Measurements from ENCODE around the gene FBXL7. TPM values are rescaled to one million over a fixed set of nuclear protein-coding genes. Genes with fewer than 3 reads are reported as not detected.

Gene FBXL7
- total RNA-seq, 1 donor from 2014 or later, result 21.3 TPM

GRCh38 chr5:15609076-15609725 lies 109.2 kb downstream of the FBXL7 start:
- no peaks in the 10 kb centered on the region for H3K36me3 Mint-ChIP-seq
- no peaks in the 10 kb centered on the region for H3K27me3 Mint-ChIP-seq
- H3K4me1 Mint-ChIP-seq (ENCODE audit: unreplicated experiment), result peaks cover 9% of the 10 kb centered on the region
- TF ChIP-seq, protein P1, sequence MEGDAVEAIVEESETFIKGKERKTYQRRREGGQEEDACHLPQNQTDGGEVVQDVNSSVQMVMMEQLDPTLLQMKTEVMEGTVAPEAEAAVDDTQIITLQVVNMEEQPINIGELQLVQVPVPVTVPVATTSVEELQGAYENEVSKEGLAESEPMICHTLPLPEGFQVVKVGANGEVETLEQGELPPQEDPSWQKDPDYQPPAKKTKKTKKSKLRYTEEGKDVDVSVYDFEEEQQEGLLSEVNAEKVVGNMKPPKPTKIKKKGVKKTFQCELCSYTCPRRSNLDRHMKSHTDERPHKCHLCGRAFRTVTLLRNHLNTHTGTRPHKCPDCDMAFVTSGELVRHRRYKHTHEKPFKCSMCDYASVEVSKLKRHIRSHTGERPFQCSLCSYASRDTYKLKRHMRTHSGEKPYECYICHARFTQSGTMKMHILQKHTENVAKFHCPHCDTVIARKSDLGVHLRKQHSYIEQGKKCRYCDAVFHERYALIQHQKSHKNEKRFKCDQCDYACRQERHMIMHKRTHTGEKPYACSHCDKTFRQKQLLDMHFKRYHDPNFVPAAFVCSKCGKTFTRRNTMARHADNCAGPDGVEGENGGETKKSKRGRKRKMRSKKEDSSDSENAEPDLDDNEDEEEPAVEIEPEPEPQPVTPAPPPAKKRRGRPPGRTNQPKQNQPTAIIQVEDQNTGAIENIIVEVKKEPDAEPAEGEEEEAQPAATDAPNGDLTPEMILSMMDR (conservative IDR thresholded peaks at IDR 0.05), result no peak
- DNase-seq (ENCODE audit: extremely low spot score, unreplicated experiment), result no peak
- H3K4me3 Mint-ChIP-seq, result no peak overlapping the region
- H3K27ac Mint-ChIP-seq, result no peak overlapping the region
- H3K9me3 Mint-ChIP-seq, result no peaks in the 10 kb centered on the region

DNA sequence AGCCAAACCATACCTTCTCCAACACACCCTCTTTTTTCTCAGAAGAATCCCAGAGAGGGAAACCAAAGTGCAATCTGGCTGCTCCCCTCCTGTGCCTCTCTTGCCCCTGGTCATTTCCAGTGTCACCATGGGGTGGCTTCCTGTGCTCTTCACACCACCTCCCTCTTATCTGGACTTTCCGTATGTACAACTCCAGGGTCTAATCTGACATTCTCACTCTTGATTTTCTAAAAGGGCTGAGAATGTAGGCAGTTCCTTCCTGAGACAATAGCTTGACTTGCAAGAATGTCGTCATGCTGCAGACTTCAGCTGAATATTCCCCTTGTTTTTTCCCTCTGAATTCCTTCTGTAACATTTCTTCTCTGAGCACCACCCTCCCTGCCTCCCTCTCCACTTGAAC lies 110.2 kb downstream of the FBXL7 start:
- Mint-ChIP-seq H3K4me1 (ENCODE audit: unreplicated experiment) (peaks cover 10% of the 10 kb centered on the region), H3K27me3 (no peaks in the 10 kb centered on the region), H3K36me3 (no peaks in the 10 kb centered on the region), H3K4me3 (no peak overlapping the region), H3K9me3 (no peaks in the 10 kb centered on the region), H3K27ac (no peak overlapping the region)
- TF ChIP-seq, protein P1 (conservative IDR thresholded peaks at IDR 0.05), result no peak
- DNase-seq (ENCODE audit: extremely low spot score, unreplicated experiment), result no peak

DNA sequence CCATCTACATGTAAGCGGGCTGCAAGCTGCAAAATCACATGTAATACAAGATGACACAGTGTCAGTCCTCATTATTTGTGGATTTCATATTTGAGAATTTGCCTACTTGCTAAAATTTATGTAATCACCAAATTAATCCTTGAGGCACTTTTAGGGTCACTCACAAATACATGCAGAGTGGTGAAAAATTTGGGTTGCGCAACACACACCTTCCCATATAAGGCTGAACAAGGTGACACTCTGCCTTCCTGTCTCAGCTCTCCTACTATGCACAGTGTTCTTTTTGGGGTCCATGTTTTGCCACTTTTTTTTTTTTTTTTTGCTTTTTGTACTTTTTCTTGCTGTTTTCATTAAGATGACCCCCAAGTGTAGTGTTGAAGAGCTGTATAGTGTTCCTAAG lies 111.0 kb downstream of the FBXL7 start:
- peaks cover 2% of the 10 kb centered on the region for H3K36me3 Mint-ChIP-seq
- no peaks in the 10 kb centered on the region for H3K9me3 Mint-ChIP-seq
- TF ChIP-seq, protein P1 (conservative IDR thresholded peaks at IDR 0.05), result no peak
- H3K27me3 Mint-ChIP-seq, result no peaks in the 10 kb centered on the region
- no peak overlapping the region for H3K4me3 Mint-ChIP-seq
- H3K4me1 Mint-ChIP-seq (ENCODE audit: unreplicated experiment), result peaks cover 18% of the 10 kb centered on the region
- H3K27ac Mint-ChIP-seq, result no peak overlapping the region
- no peak for DNase-seq (ENCODE audit: extremely low spot score, unreplicated experiment)

- TF ChIP-seq, protein P1 (conservative IDR thresholded peaks at IDR 0.05), result no peak
- Mint-ChIP-seq H3K36me3 (peaks cover 8% of the 10 kb centered on the region), H3K9me3 (no peaks in the 10 kb centered on the region), H3K4me1 (ENCODE audit: unreplicated experiment) (peaks cover 10% of the 10 kb centered on the region), H3K27ac (no peak overlapping the region), H3K27me3 (no peaks in the 10 kb centered on the region), H3K4me3 (no peak overlapping the region)
- no peak for DNase-seq (ENCODE audit: extremely low spot score, unreplicated experiment)
Measured at GRCh38 chr5:15612915-15613635, 113.1 kb downstream of the FBXL7 start.

DNA sequence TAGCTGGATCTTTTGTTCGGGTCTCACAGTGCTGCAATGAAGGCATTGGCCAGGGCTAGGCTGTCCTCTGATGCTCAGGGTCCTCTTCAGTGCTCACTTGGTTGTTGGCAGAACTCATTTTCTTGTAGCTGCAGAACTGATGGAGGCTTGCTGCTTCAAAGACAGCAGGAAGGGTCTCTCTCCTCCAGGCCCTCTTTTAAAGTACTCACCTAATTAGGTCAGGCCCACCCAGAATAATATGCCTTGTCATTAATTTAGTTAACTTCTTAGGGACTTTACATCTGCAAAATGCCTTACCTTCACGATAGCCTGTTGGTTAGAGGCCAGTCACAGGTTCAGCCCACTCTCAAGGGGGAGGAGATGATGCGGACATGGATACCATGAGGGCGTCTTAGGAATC lies 114.7 kb downstream of the FBXL7 start:
- DNase-seq (ENCODE audit: extremely low spot score, unreplicated experiment), result no peak
- Mint-ChIP-seq H3K4me3 (no peak overlapping the region), H3K36me3 (peaks cover 8% of the 10 kb centered on the region), H3K27me3 (no peaks in the 10 kb centered on the region), H3K9me3 (no peaks in the 10 kb centered on the region), H3K4me1 (ENCODE audit: unreplicated experiment) (peaks cover 10% of the 10 kb centered on the region), H3K27ac (no peak overlapping the region)
- TF ChIP-seq, protein P1 (conservative IDR thresholded peaks at IDR 0.05), result no peak
